Natural killer cell (primary cell): ENCODE results near the gene SPAG17. TPM values are rescaled to one million over a fixed set of nuclear protein-coding genes. Genes with fewer than 3 reads are reported as not detected.
A peak's percentile ranks its signal among the peaks of the same experiment; 100 is the strongest.

Experiments used
- ATAC-seq, 3 donors: fragments of 150-1000 bp in 2 of 3; fragments of 200-7000 bp in 1 of 3; cut with Tn5 transposase; 1 replicate in 1 of 3; 2 replicates in 2 of 3; pipeline ENCODE4 v1.10.0; 2021; ENCODE audit warnings: mild to moderate bottlenecking in 2 of 3, moderate library complexity in 2 of 3
- DNase-seq, 2 donors: peaks; one replicate each; pipeline versions ENCODE4 v3.0.0 to v3.0.0-alpha.2; 2013 to 2021; ENCODE audit warnings: mixed read lengths in 1 of 2
- H3K27ac ChIP-seq: one replicate; pipeline ENCODE4 v1.5.1; 2013; ENCODE audit warnings: mild to moderate bottlenecking, low read length
- H3K27me3 ChIP-seq: one replicate; pipeline ENCODE4 v1.6.1; 2013; ENCODE audit warnings: low read length; ENCODE audit not compliant: control insufficient read depth, insufficient read depth
- H3K36me3 ChIP-seq: one replicate; pipeline ENCODE4 v1.6.1; 2013; ENCODE audit warnings: low read length; ENCODE audit not compliant: control insufficient read depth, insufficient read depth
- H3K4me1 ChIP-seq: one replicate; pipeline ENCODE4 v1.6.1; 2013; ENCODE audit warnings: low read length; ENCODE audit not compliant: control insufficient read depth, insufficient read depth
- H3K4me3 ChIP-seq: one replicate; pipeline ENCODE4 v1.5.1; 2013; ENCODE audit warnings: low read length
- H3K9me3 ChIP-seq: one replicate; pipeline ENCODE4 v1.6.1; 2013; ENCODE audit warnings: low read length; ENCODE audit not compliant: control insufficient read depth, insufficient read depth
- H3K27ac Mint-ChIP-seq, 2 donors: one replicate each; pipeline ENCODE4 v1.8.0; 2022; ENCODE audit warnings: mild to moderate bottlenecking in 2 of 2, mixed read lengths in 2 of 2, moderate library complexity in 1 of 2
- H3K27me3 Mint-ChIP-seq, 2 donors: one replicate each; pipeline ENCODE4 v1.8.0; 2022; ENCODE audit warnings: low read depth in 2 of 2, mixed read lengths in 2 of 2
- H3K36me3 Mint-ChIP-seq: one replicate; pipeline ENCODE4 v1.8.0; 2022; ENCODE audit warnings: mixed read lengths
- H3K4me1 Mint-ChIP-seq, 2 donors: one replicate each; pipeline ENCODE4 v1.8.0; 2022; ENCODE audit warnings: mixed read lengths in 2 of 2
- H3K4me3 Mint-ChIP-seq: one replicate; pipeline ENCODE4 v1.8.0; 2022; ENCODE audit warnings: mild to moderate bottlenecking, moderate library complexity, mixed read lengths
- H3K9me3 Mint-ChIP-seq, 2 donors: one replicate each; pipeline ENCODE4 v1.8.0; 2022; ENCODE audit warnings: mixed read lengths in 2 of 2
- WGBS: methylation state at CpG from one replicate; pipeline ENCODE4 v1.1.7; 2013; ENCODE audit warnings: missing lambda C conversion rate; ENCODE audit not compliant: insufficient coverage; 5-methylcytosine and 5-hydroxymethylcytosine counted together
- intact Hi-C: fragments of 100-400 bp; cut with micrococcal nuclease; formaldehyde crosslinking; loops from one replicate; pipeline ENCODE4 v1.14.2; 2022
- total RNA-seq, 4 donors: library from RNA; stranded (reverse); fragments of 120-200 nt in 1 of 4; gene quantifications; one replicate each; pipeline versions ENCODE4 v1.2.3 to v1.2.4, GENCODE V29; 2013 to 2022
- TF ChIP-seq, protein P1 (sequence below): fragments of 200-600 bp; IDR thresholded peaks from one replicate; pipeline ENCODE4 v1.8.0; 2022; ENCODE audit warnings: antibody characterized with exemption

SPAG17 gene
- total RNA-seq, 3 donors from 2014 or later (not counting 1 experiment from before 2014, with no cell fraction given) = not detected

DNA sequence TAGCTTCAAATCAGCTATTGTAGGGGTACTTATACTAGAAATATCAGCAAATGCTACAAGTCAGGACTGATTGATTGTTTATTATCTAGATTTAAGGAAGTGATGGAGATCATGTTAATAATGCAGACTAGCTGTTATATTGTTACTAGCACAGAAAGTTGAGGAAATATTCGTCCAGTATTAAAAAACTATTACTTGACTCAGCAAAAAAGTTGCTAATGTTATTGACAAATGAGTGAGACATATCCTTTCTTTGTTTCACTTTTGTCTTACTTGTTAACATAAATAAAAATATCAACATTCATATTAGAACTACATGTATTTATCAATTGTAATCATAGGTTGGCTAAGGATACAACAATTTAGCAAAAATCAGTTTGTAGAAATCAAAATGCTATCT is 141.4 kb downstream of the SPAG17 start:
- no peaks in the 10 kb centered on the region for H3K27me3 Mint-ChIP-seq

DNA sequence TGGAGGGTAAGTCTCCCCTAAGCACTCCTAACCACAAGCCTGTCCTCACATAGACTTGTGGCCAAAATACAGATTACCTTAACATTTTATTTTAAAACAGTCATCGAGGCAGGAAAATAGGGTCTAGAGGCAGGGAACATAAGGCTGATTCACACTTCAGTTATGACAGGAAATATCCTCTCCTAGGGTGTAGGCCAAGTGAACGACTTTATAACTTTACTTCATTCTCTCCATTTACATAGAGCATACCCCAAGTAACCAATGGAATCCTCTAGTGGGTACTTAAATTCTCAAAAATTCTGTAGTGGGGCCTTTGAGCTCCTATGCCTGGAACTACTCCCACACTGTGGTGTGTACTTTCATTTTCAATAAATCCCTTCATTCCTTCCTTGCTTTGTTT is 142.5 kb downstream of the SPAG17 start:
- TF ChIP-seq, protein P1, sequence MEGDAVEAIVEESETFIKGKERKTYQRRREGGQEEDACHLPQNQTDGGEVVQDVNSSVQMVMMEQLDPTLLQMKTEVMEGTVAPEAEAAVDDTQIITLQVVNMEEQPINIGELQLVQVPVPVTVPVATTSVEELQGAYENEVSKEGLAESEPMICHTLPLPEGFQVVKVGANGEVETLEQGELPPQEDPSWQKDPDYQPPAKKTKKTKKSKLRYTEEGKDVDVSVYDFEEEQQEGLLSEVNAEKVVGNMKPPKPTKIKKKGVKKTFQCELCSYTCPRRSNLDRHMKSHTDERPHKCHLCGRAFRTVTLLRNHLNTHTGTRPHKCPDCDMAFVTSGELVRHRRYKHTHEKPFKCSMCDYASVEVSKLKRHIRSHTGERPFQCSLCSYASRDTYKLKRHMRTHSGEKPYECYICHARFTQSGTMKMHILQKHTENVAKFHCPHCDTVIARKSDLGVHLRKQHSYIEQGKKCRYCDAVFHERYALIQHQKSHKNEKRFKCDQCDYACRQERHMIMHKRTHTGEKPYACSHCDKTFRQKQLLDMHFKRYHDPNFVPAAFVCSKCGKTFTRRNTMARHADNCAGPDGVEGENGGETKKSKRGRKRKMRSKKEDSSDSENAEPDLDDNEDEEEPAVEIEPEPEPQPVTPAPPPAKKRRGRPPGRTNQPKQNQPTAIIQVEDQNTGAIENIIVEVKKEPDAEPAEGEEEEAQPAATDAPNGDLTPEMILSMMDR = no peak
- Histone ChIP-seq H3K36me3 (no peaks in the 10 kb centered on the region), H3K4me1 (no peaks in the 10 kb centered on the region), H3K27me3 (no peaks in the 10 kb centered on the region), H3K9me3 (no peaks in the 10 kb centered on the region), H3K27ac (no peak overlapping the region), H3K4me3 (no peak overlapping the region)
- WGBS = 86% methylated on average over 1 of the region's 2 CpGs
- intact Hi-C loops = no loop called here
- Mint-ChIP-seq H3K9me3 (peaks cover 0 to 2% of the 10 kb centered on the region in 2 donors), H3K4me1 (no peaks in the 10 kb centered on the region), H3K36me3 (no peaks in the 10 kb centered on the region), H3K4me3 (no peak overlapping the region), H3K27me3 (no peaks in the 10 kb centered on the region), H3K27ac (no peak overlapping the region)
- ATAC-seq = no peak
- DNase-seq = no peak

More for the DNA sequence above, 141.4 kb downstream of the SPAG17 start:
- ATAC-seq = no peak
- Histone ChIP-seq H3K4me3 (no peak overlapping the region), H3K27ac (no peak overlapping the region), H3K36me3 (no peaks in the 10 kb centered on the region), H3K4me1 (no peaks in the 10 kb centered on the region), H3K9me3 (no peaks in the 10 kb centered on the region), H3K27me3 (no peaks in the 10 kb centered on the region)
- intact Hi-C loops = no loop called here
- no peak overlapping the region for H3K27ac Mint-ChIP-seq
- WGBS = no CpG with 5 or more reads among the region's 1 CpG
- H3K4me1 Mint-ChIP-seq = no peaks in the 10 kb centered on the region
- TF ChIP-seq, protein P1 = no peak
- H3K36me3 Mint-ChIP-seq = no peaks in the 10 kb centered on the region
- peaks cover 0 to 2% of the 10 kb centered on the region in 2 donors for H3K9me3 Mint-ChIP-seq
- DNase-seq = no peak
- H3K4me3 Mint-ChIP-seq = no peak overlapping the region

DNA sequence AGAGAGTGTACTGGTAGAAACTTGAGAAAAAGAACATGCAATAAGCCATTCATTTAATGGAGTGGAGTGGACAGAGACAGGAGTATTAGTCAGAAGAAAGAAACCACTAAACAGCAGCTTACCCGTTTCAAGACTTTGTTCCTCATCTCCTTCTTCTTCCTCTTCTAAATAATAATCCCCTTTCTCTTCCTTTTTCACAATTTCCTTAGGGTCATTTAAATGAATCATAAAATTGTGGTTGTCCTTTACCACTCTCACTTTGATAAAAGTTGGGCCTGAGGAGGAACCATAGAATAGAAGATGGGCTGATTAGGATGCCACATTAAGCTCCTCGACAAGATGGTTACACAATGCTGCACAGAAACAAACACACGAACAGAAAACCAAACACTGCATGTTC is 145.9 kb downstream of the SPAG17 start:
- H3K4me1 Mint-ChIP-seq = no peaks in the 10 kb centered on the region
- H3K4me3 Mint-ChIP-seq = no peak overlapping the region
- no peaks in the 10 kb centered on the region for H3K27me3 ChIP-seq
- peaks cover 0 to 2% of the 10 kb centered on the region in 2 donors for H3K9me3 Mint-ChIP-seq
- no peaks in the 10 kb centered on the region for H3K27me3 Mint-ChIP-seq
- H3K27ac ChIP-seq = no peak overlapping the region
- no peak overlapping the region for H3K27ac Mint-ChIP-seq
- H3K4me3 ChIP-seq = no peak overlapping the region
- TF ChIP-seq, protein P1 = no peak
- no peaks in the 10 kb centered on the region for H3K9me3 ChIP-seq
- 20% methylated on average over 1 of the region's 3 CpGs for WGBS
- H3K36me3 ChIP-seq = no peaks in the 10 kb centered on the region
- H3K36me3 Mint-ChIP-seq = no peaks in the 10 kb centered on the region
- intact Hi-C loops = no loop called here
- no peak for DNase-seq
- no peaks in the 10 kb centered on the region for H3K4me1 ChIP-seq
- ATAC-seq = peak in 1 of 3 donors; percentile 64

DNA sequence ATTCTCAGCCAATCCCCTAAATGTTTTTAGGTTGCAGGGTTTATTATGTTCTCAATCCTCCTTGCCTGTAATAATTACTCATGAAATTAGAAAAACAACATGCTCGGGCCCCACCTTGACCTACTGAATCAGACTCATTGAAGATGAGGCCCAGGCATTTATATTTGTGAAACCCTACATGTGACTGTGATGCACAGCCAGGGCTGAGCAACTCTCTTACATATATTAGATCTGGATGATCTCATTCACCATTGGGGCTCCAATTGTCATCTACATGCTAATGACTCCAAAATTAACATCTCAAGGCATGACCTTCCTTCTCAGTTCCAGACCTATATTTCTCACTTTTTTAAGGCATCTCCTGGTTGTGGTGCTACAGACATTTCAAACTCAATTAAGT is 152.1 kb downstream of the SPAG17 start:
- Mint-ChIP-seq H3K4me1 (no peaks in the 10 kb centered on the region), H3K36me3 (no peaks in the 10 kb centered on the region), H3K27ac (no peak overlapping the region), H3K4me3 (no peak overlapping the region), H3K27me3 (peaks cover 0 to 6% of the 10 kb centered on the region in 2 donors), H3K9me3 (peaks cover 2 to 9% of the 10 kb centered on the region in 2 donors)
- no peaks in the 10 kb centered on the region for H3K27me3 ChIP-seq
- DNase-seq (no peak), ATAC-seq (no peak)
- intact Hi-C loops = no loop called here
- H3K4me3 ChIP-seq = no peak overlapping the region
- WGBS = 68% methylated on average over 1 of the region's 1 CpG
- no peaks in the 10 kb centered on the region for H3K4me1 ChIP-seq
- no peaks in the 10 kb centered on the region for H3K36me3 ChIP-seq
- no peak overlapping the region for H3K27ac ChIP-seq
- H3K9me3 ChIP-seq = no peaks in the 10 kb centered on the region
- TF ChIP-seq, protein P1 = no peak
